Panc1 (cell line): ENCODE measurements around the gene ARHGAP44. TPM values are rescaled to one million over a fixed set of nuclear protein-coding genes. Genes with fewer than 3 reads are reported as not detected.
A peak's percentile ranks its signal among the peaks of the same experiment; 100 is the strongest.

Source experiments
- ATAC-seq: fragments of 200-7000 bp; cut with Tn5 transposase; 2 replicates; pipeline ENCODE4 v1.9.1; 2020; ENCODE audit warnings: mild to moderate bottlenecking, moderate library complexity
- BruUV-seq: library from RNA; stranded (reverse); fragments of 400-500 nt; replicated peaks from 2 replicates; lab custom pipeline; 2021; lab: Mats Ljungman, UMichigan
- CTCF ChIA-PET: fragments of 300-600 bp; sonication (Branson Sonifier 250); formaldehyde crosslinking; loops from one replicate; lab custom pipeline; 2022; ENCODE audit warnings: antibody characterized with exemption; lab: Charles Lee
- POLR2A ChIA-PET: fragments of 300-600 bp; sonication (Branson Sonifier 250); formaldehyde crosslinking; loops from one replicate; lab custom pipeline; 2022; ENCODE audit warnings: antibody characterized with exemption; lab: Charles Lee
- DNase-seq: peaks from one replicate; pipeline ENCODE4 v3.0.0-alpha.2; 2010; ENCODE audit warnings: low read depth, low spot score
- H3K27ac ChIP-seq: 2 replicates; pipeline ENCODE4 v1.5.1; 2011; ENCODE audit warnings: mild to moderate bottlenecking, low read length, inconsistent platforms
- H3K27me3 ChIP-seq: fragments of 200-500 bp; sonication (Bioruptor generic); 2 replicates; pipeline ENCODE4 v1.6.0; 2014; ENCODE audit warnings: low read length, inconsistent platforms; ENCODE audit not compliant: control insufficient read depth, insufficient read depth
- H3K36me3 ChIP-seq: fragments of 200-500 bp; sonication (Bioruptor generic); 2 replicates; pipeline ENCODE4 v1.5.1; 2014; ENCODE audit warnings: inconsistent platforms, mild to moderate bottlenecking, low read length, moderate library complexity; ENCODE audit not compliant: control insufficient read depth, insufficient read depth
- H3K4me1 ChIP-seq: 2 replicates; pipeline ENCODE4 v1.5.1; 2011; ENCODE audit warnings: inconsistent platforms, mild to moderate bottlenecking, low read length, moderate library complexity; ENCODE audit not compliant: control insufficient read depth, insufficient read depth
- H3K4me3 ChIP-seq, 2 experiments: 2 replicates each; pipeline ENCODE4 v1.5.1; 2011 to 2012; ENCODE audit warnings: low read depth in 2 of 2, low read length in 2 of 2, mild to moderate bottlenecking in 2 of 2, inconsistent platforms in 1 of 2, moderate library complexity in 1 of 2
- H3K9me3 ChIP-seq: fragments of 200-500 bp; sonication (Bioruptor generic); 2 replicates; pipeline ENCODE4 v1.5.1; 2014; ENCODE audit warnings: low read depth, mild to moderate bottlenecking, inconsistent platforms, low read length, moderate library complexity; ENCODE audit not compliant: control insufficient read depth, insufficient read depth
- POLR2AphosphoS5 ChIP-seq: IDR thresholded peaks from 2 replicates; pipeline ENCODE4 v1.6.1; 2012; ENCODE audit warnings: mild to moderate bottlenecking, low read depth, low read length, moderate library complexity
- SIN3A ChIP-seq: IDR thresholded peaks from 2 replicates; pipeline ENCODE4 v1.6.1; 2012; ENCODE audit warnings: low read depth, mild to moderate bottlenecking, low read length, moderate library complexity, borderline replicate concordance; ENCODE audit not compliant: insufficient read depth
- TCF7L2 ChIP-seq: IDR thresholded peaks from 2 replicates; pipeline ENCODE4 v1.6.1; 2011; ENCODE audit warnings: mild to moderate bottlenecking, low read depth, low read length, inconsistent platforms
- in situ Hi-C: cut with HindIII; loops from 2 replicates; pipeline ENCODE4 v1.10.0; 2016; ENCODE audit warnings: low sequenced_read_pairs, low pct_unique_long_range_greater_than_20kb
- intact Hi-C: fragments of 100-400 bp; cut with micrococcal nuclease; formaldehyde crosslinking; loops from one replicate; pipeline ENCODE4 v1.10.0; 2022; ENCODE audit not compliant: unreplicated experiment
- total RNA-seq: library from RNA; stranded (reverse); gene quantifications from one replicate; pipeline ENCODE4 v1.2.1, GENCODE V29; 2021; ENCODE audit not compliant: unreplicated experiment
- TF ChIP-seq, protein P1 (sequence below): fragments of 450-650 bp; IDR thresholded peaks from 2 replicates; pipeline ENCODE4 v1.5.1; 2017; ENCODE audit warnings: mild to moderate bottlenecking
- TF ChIP-seq, protein P2 (sequence below), 2 experiments: IDR thresholded peaks; 2 replicates each; pipeline ENCODE4 v1.6.1; 2011 to 2012; ENCODE audit warnings: low read depth in 2 of 2, control low read depth in 1 of 2, low read length in 1 of 2, mild to moderate bottlenecking in 1 of 2, moderate library complexity in 1 of 2; ENCODE audit not compliant: insufficient read depth in 1 of 2

The ARHGAP44 gene
- total RNA-seq, 1 experiment from 2014 or later, result 0.80 TPM

- H3K9me3 ChIP-seq, result no peaks in the 10 kb centered on the region
- TSS peak; percentile 51 for BruUV-seq
- no peak overlapping the region for H3K4me3 ChIP-seq
- TF ChIP-seq, protein P1, sequence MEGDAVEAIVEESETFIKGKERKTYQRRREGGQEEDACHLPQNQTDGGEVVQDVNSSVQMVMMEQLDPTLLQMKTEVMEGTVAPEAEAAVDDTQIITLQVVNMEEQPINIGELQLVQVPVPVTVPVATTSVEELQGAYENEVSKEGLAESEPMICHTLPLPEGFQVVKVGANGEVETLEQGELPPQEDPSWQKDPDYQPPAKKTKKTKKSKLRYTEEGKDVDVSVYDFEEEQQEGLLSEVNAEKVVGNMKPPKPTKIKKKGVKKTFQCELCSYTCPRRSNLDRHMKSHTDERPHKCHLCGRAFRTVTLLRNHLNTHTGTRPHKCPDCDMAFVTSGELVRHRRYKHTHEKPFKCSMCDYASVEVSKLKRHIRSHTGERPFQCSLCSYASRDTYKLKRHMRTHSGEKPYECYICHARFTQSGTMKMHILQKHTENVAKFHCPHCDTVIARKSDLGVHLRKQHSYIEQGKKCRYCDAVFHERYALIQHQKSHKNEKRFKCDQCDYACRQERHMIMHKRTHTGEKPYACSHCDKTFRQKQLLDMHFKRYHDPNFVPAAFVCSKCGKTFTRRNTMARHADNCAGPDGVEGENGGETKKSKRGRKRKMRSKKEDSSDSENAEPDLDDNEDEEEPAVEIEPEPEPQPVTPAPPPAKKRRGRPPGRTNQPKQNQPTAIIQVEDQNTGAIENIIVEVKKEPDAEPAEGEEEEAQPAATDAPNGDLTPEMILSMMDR, result no peak
- TF ChIP-seq SIN3A (no peak), TCF7L2 (no peak), POLR2AphosphoS5 (no peak)
- TF ChIP-seq, protein P2, sequence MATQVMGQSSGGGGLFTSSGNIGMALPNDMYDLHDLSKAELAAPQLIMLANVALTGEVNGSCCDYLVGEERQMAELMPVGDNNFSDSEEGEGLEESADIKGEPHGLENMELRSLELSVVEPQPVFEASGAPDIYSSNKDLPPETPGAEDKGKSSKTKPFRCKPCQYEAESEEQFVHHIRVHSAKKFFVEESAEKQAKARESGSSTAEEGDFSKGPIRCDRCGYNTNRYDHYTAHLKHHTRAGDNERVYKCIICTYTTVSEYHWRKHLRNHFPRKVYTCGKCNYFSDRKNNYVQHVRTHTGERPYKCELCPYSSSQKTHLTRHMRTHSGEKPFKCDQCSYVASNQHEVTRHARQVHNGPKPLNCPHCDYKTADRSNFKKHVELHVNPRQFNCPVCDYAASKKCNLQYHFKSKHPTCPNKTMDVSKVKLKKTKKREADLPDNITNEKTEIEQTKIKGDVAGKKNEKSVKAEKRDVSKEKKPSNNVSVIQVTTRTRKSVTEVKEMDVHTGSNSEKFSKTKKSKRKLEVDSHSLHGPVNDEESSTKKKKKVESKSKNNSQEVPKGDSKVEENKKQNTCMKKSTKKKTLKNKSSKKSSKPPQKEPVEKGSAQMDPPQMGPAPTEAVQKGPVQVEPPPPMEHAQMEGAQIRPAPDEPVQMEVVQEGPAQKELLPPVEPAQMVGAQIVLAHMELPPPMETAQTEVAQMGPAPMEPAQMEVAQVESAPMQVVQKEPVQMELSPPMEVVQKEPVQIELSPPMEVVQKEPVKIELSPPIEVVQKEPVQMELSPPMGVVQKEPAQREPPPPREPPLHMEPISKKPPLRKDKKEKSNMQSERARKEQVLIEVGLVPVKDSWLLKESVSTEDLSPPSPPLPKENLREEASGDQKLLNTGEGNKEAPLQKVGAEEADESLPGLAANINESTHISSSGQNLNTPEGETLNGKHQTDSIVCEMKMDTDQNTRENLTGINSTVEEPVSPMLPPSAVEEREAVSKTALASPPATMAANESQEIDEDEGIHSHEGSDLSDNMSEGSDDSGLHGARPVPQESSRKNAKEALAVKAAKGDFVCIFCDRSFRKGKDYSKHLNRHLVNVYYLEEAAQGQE (IDR thresholded peaks at IDR 0.05; ENCODE audit: insufficient read depth in 1 of 2, low read depth in 2 of 2, low read length in 1 of 2), result no peak
- H3K27ac ChIP-seq, result no peak overlapping the region
- intact Hi-C loops, result no loop called here
- peak; percentile 39 for ATAC-seq
- DNase-seq, result no peak
- ChIA-PET POLR2A (no interaction called here), CTCF (no interaction called here)
- H3K4me1 ChIP-seq, result no peaks in the 10 kb centered on the region
- H3K27me3 ChIP-seq, result no peaks in the 10 kb centered on the region
- peaks cover 7% of the 10 kb centered on the region; the same call in 1 of the 2 replicates for H3K36me3 ChIP-seq
- in situ Hi-C loops, result no loop called here
Measured at GRCh38 chr17:12990041-12990808, 200.9 kb downstream of the ARHGAP44 start.

- no TSS peak for BruUV-seq
- no peak for TF ChIP-seq SIN3A
- TF ChIP-seq TCF7L2, result no peak
- TF ChIP-seq, protein P2 (IDR thresholded peaks at IDR 0.05; ENCODE audit: insufficient read depth in 1 of 2, low read depth in 2 of 2, low read length in 1 of 2), result no peak
- no peak for TF ChIP-seq POLR2AphosphoS5
- Histone ChIP-seq H3K4me3 (no peak overlapping the region), H3K4me1 (no peaks in the 10 kb centered on the region), H3K9me3 (no peaks in the 10 kb centered on the region), H3K36me3 (peaks cover 11% of the 10 kb centered on the region; the same call in 1 of the 2 replicates), H3K27ac (no peak overlapping the region), H3K27me3 (no peaks in the 10 kb centered on the region)
- ATAC-seq (no peak), DNase-seq (no peak)
- POLR2A ChIA-PET, result no interaction called here
- in situ Hi-C loops, result no loop called here
- intact Hi-C loops, result no loop called here
- CTCF ChIA-PET, result no interaction called here
Measured at GRCh38 chr17:12990926-12991325, 201.6 kb downstream of the ARHGAP44 start.
